GM13976 (cell line): ENCODE measurements around the gene FBXL15.

Source experiments
- DNase-seq: peaks from one replicate; pipeline ENCODE4 v3.0.0; 2012; ENCODE audit warnings: low spot score
- in situ Hi-C: fragments of 300-500 bp; cut with MboI; formaldehyde crosslinking; loops from one replicate; pipeline ENCODE4 v1.12.0; 2022; ENCODE audit warnings: low sequenced_read_pairs, mixed read lengths, inconsistent platforms; ENCODE audit not compliant: unreplicated experiment
- TF ChIP-seq, protein P1 (sequence below): IDR thresholded peaks from 2 replicates; pipeline ENCODE4 v1.5.1; 2012; ENCODE audit warnings: borderline replicate concordance, mild to moderate bottlenecking; ENCODE audit not compliant: insufficient read depth; ENCODE audit errors: extremely low read depth, missing control alignments, control extremely low read depth

Gene FBXL15

DNA sequence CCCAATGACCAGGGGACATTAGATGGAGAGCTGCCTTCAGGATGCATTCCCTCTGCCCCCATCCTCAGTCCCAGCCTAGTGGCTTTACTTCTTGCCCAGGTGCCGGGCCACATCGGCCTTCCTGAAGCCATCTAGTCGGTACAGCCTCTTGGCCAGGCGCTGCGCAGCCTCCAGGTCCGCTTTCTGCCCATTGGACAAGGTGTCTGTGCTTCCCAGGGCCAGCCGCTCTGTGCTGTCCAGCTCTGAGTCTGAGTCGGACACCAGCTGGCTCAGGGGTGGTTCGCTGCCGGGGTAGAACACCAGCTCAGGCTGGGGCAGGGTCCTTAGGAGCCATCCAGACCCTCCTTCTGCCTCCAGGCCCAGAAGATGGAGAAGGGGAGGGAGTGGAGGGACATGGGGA lies 8.3 kb upstream of the FBXL15 start:
- DNase-seq, result no peak
- TF ChIP-seq, protein P1, sequence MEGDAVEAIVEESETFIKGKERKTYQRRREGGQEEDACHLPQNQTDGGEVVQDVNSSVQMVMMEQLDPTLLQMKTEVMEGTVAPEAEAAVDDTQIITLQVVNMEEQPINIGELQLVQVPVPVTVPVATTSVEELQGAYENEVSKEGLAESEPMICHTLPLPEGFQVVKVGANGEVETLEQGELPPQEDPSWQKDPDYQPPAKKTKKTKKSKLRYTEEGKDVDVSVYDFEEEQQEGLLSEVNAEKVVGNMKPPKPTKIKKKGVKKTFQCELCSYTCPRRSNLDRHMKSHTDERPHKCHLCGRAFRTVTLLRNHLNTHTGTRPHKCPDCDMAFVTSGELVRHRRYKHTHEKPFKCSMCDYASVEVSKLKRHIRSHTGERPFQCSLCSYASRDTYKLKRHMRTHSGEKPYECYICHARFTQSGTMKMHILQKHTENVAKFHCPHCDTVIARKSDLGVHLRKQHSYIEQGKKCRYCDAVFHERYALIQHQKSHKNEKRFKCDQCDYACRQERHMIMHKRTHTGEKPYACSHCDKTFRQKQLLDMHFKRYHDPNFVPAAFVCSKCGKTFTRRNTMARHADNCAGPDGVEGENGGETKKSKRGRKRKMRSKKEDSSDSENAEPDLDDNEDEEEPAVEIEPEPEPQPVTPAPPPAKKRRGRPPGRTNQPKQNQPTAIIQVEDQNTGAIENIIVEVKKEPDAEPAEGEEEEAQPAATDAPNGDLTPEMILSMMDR, result no peak
- in situ Hi-C loops, result no loop called here

DNA sequence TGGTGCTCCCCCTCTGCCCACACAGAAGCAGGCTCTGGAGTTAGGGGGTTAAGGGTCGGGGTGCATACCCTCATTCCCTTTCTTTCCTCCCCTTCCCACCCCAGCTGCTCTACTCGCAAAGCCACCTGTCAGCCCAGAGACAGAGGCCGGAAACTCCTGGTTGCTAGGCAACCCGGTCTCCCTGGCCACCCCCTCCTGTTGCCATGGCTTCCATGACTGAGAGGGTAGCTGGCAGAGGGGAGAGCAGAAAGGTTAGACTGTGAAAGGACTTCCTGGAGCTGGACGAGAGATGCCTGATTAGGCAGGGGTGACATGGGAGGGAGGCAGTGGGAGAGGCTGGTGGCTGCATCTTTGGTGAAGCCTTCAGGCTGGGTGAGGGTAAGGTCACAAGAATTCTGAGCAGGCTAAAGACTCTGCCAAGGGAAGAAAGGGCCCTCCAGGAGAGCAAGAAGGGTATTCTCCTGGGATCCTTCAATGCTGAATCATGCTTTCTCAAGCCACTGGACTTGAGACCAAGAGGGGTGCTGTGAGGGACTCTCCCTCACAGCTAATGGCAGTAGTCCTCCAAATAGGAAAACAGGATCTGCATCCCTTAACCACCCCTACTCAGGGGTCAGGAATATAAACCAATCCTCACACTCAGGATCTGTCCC lies 7.5 kb upstream of the FBXL15 start:
- in situ Hi-C loops, result no loop called here
- DNase-seq, result peak; percentile 77
- TF ChIP-seq, protein P1, result no peak

DNA sequence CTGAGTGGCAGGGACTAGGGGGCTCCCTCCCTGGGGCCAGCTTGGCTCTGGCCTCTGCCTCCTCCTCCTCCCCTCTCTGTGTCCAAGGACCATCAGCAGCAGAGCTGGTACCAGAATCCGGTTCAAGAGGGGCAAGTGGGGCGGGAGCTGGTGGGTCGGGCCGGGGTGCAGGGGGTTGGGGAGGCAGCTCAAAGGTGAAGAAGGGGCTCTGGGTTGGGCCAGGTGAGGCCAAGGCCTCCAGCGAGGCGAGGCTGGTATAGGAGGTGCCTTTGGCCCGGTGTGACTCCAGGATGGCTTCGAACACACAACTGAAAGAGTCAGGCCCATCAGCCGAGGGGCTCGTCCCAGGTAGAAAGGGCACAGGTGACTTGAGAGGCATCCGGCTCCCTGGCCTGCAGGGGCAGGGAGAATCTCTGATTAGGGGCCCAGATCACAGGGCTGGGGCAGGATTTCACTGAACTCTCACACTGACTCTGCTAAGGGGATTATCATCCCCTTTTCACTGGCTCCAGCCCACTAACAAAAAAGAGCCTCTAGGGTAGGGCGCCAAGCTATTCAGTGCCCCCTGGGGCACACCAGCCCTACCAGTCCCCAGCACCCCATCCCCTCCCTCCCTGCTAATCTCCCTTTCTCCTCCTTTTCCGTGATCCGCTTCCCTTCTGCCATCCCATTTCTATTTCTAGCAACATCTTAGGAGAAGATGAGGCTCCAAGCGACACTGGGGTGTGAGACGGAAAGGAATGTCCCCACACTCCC lies 6.7 kb upstream of the FBXL15 start:
- in situ Hi-C loops, result no loop called here
- DNase-seq, result no peak
- TF ChIP-seq, protein P1, result no peak

DNA sequence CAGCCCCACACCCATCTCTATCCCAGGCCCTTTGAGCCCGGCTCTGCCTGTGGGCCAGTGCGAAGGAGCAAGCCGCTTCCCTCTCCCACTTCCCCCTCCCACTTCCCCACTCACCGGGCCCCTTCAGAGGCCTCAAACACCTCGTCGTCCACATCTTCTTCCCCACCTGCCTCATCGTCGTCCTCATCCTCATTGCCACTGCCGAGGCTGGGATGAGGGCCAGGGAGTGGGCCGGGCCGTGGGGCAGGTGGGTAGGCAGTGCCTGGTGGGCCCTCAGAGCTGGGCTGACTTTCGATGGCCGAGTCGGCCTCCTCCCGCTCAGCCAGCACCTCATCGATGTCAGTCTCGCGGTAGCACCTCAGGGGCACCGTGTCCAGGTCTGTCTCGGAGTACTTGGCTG lies 5.9 kb upstream of the FBXL15 start:
- in situ Hi-C loops, result no loop called here
- no peak for DNase-seq
- TF ChIP-seq, protein P1, result no peak

DNA sequence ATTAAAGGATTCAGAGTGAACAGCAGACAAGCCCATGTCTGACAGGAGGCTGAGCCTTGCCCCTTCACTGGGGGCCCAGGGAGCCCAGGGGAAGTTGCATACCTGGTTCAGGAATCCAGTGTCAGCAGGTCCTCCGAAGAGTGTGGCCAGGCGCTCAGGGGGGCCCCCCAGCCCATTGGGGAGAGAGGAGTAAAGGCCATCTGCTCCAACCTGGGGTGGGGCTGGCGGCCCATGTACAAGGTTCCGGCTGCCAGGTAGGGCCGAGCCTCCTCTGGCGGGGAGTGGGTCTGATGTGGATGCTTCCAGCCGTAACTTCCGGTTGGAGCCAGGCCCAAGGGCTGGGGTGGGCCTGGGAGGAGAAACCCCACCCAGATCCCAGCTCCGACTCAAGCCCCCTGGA lies 4.4 kb upstream of the FBXL15 start:
- no peak for DNase-seq
- TF ChIP-seq, protein P1, result no peak
- in situ Hi-C loops, result no loop called here

DNA sequence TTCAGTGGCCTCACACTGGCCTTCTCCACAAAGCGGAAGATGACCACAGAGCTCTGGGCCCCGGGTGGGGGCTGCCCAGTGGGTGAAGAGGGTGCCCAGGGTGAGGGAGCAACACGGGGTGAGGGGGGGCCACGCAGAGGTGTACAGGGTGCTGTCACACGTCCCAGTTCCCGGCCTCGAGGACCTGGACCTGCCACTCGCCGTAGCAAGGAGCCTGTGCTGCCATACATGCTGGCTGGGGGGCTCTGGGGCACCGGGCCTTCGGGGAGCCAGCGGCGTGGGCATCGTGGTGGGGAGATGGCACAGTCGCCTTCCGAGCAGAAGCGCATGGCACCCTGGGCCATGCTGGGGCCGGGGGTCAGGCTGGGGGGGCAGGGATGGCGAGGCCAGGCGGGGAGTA lies 3.9 kb upstream of the FBXL15 start:
- in situ Hi-C loops, result no loop called here
- TF ChIP-seq, protein P1, result no peak
- no peak for DNase-seq
